SH-SY5Y (cell line): ENCODE data around the gene NAA60.

Source experiments
- GATA2 ChIP-seq: IDR thresholded peaks from 2 replicates; pipeline ENCODE4 v1.6.1; 2011; ENCODE audit warnings: mild to moderate bottlenecking, low read depth, low read length
- GATA3 ChIP-seq: IDR thresholded peaks from 2 replicates; pipeline ENCODE4 v1.6.1; 2011; ENCODE audit warnings: low read depth, mild to moderate bottlenecking, low read length, moderate library complexity

GRCh38 chr16:3400779-3401688, 42.4 kb upstream of the NAA60 start, which contains the start of the genes ZNF174 and ZSCAN32:
- TF ChIP-seq GATA2: peak; percentile 21; the same call in 1 of the 2 replicates
- TF ChIP-seq GATA3: no peak
